Activated CD4-positive, CD25-positive, alpha-beta regulatory T cell treated with anti-CD3 and anti-CD28 coated beads, Interleukin-2, amount 50 U/mL, for 72 hours (primary cell): ENCODE results near the gene KLLN.
"Not testable (repeated sequence)": the region's sequence is repeated elsewhere in the genome, so short reads cannot be mapped to it uniquely, and the experiment has no call there.

Experiments
- DNase-seq: peaks from one replicate; pipeline ENCODE4 v3.0.0; 2021

Gene KLLN

GRCh38 chr10:87863053-87863943 lies at the start of gene KLLN, which contains the start of gene PTEN:
TSS of gene KLLN (minus strand) at chr10:87863533. CDS start at chr10:87862487, 1,046 bp downstream.
TSS of gene PTEN (plus strand) at chr10:87863625. CDS start at chr10:87864470, 845 bp downstream.
- DNase-seq, result peak; percentile 86

GRCh38 chr10:87903396-87903795 lies 40.1 kb upstream of the KLLN start:
- not testable (repeated sequence) for DNase-seq

- DNase-seq, result not testable (repeated sequence)
Observed at GRCh38 chr10:87897957-87898356, 34.6 kb upstream of the KLLN start.

GRCh38 chr10:87896216-87896615 lies 32.9 kb upstream of the KLLN start:
- DNase-seq, result no peak

GRCh38 chr10:87895430-87895829 lies 32.1 kb upstream of the KLLN start:
- no peak for DNase-seq

GRCh38 chr10:87887548-87888289 lies 24.4 kb upstream of the KLLN start:
- DNase-seq, result no peak

GRCh38 chr10:87887146-87887545 lies 23.8 kb upstream of the KLLN start:
- no peak for DNase-seq

- no peak for DNase-seq
Observed at GRCh38 chr10:87886635-87887034, 23.3 kb upstream of the KLLN start.

GRCh38 chr10:87882555-87883294 lies 19.4 kb upstream of the KLLN start:
- DNase-seq, result no peak

- DNase-seq, result not testable (repeated sequence)
Observed at GRCh38 chr10:87881373-87882059, 18.2 kb upstream of the KLLN start.

GRCh38 chr10:87880336-87880735 lies 17.0 kb upstream of the KLLN start:
- DNase-seq, result no peak

GRCh38 chr10:87878664-87879459 lies 15.5 kb upstream of the KLLN start:
- no peak for DNase-seq

GRCh38 chr10:87875929-87876571 lies 12.7 kb upstream of the KLLN start:
- DNase-seq, result no peak

- no peak for DNase-seq
Observed at GRCh38 chr10:87873656-87874055, 10.3 kb upstream of the KLLN start.

- no peak for DNase-seq
Observed at GRCh38 chr10:87872828-87873227, 9.5 kb upstream of the KLLN start.

GRCh38 chr10:87869773-87870551 lies 6.6 kb upstream of the KLLN start:
- DNase-seq, result no peak

GRCh38 chr10:87869139-87869538 lies 5.8 kb upstream of the KLLN start:
- not testable (repeated sequence) for DNase-seq

- DNase-seq, result no peak
Observed at GRCh38 chr10:87868277-87868676, 4.9 kb upstream of the KLLN start.

GRCh38 chr10:87867453-87867852 lies 4.1 kb upstream of the KLLN start:
- DNase-seq, result no peak

- no peak for DNase-seq
Observed at GRCh38 chr10:87866412-87866974, 3.2 kb upstream of the KLLN start.
